HG03097 (cell line): Measurements from ENCODE around the gene MGAT4A.

Source experiments
- ATAC-seq: cut with Tn5 transposase; IDR thresholded peaks from one replicate; pipeline ENCODE4 v1.9.1; 2021; ENCODE audit not compliant: unreplicated experiment, low FRiP score

Gene MGAT4A

GRCh38 chr2:98731041-98731893 lies at the start of gene MGAT4A:
Gene MGAT4A (minus strand): TSS chr2:98731132. CDS start chr2:98726332, 4,800 bp downstream.
- ATAC-seq, result peak; percentile 75

DNA sequence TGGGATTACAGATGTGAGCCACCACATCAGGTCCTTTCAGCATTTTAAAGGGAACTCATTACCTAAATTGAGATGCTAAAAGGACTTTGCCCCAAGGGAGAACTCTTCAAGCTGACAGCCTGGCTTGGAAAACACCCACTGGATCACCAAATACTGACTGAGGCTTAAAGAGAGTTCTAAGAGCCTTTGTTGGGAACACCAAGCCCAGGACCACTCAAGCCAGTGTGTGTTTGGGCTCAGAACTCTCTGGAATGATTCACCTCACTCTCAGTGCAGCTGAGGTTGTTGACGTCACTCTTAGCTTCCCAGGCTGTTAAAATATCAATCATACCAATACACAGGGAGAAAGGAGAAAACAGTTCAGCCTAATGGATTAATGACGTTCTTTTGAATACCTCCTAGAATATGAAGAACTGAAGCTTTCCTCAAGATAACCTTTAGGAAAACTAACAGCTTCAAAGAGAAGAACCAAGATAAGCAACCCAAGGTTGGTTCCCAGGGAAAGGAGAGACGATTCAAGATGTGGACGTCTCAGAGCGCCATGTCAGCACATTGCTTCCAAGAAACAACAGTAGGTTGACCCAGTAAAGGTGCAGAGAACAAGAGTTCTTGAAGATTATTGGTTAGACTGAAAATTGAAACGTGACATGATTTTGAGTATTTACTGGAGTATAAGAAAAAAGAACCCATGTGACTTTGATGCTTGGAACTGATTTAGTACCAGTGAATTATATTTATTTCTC lies 48.0 kb upstream of the MGAT4A start:
- ATAC-seq, result no peak

DNA sequence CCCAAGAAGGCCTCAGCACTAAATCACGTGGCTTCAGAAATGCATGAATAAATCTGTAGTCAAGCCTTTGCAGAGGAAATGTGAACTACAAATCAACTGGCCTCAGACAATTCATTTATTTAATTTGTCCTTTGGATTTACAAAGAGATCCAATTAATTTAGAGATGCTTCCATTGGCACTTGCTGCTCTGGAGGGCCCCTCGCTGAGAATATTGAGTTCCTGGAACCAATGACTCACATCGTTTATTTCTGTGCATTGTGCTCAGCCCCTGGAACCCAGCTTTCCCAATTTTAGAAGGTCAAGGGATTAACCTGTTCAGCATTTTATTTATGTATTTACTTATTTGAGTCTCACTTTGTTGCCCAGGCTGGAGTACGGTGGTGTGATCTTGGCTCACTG lies 47.2 kb upstream of the MGAT4A start:
- ATAC-seq, result no peak

DNA sequence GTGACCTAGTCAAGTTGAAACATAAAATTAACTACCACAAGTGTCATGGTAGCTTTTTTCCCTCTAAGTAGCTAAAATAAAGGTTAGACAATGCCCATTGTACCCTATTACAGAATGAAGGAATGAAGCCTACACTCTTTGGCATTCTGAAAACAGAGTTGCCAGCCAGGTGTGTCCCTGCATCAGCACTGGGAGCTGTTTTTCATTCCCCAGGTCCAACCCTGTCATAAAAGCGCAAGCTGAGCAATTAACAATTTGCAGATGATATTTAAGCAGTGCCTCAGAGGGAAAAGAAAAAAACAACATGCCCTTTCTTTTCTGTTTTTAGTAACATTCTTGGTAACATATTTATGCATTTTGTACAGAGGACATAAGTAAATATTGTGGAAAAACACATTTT lies 46.8 kb upstream of the MGAT4A start:
- ATAC-seq, result no peak

DNA sequence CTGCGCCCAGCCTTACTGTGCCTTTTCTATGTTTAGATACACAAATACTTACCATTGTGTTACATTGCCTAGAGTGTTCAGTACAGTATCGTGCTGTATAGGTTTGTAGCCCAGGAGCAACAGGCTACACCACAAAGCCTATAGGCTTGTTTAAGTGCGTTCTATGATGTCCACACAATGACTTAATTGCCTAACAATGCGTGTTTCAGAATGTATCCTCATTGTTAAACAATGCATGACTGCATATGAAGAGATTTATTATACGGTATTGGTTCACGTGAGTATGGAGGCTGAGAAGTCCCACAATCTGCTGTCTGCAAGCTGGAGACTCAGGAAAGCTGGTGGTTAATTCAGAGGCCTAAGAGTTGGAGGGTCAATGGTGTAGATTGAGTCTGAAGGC lies 46.1 kb upstream of the MGAT4A start:
- ATAC-seq, result no peak

- ATAC-seq, result no peak
Measured at GRCh38 chr2:98776136-98776535, 45.2 kb upstream of the MGAT4A start.

GRCh38 chr2:98775146-98775986 lies 44.4 kb upstream of the MGAT4A start:
- ATAC-seq, result no peak

DNA sequence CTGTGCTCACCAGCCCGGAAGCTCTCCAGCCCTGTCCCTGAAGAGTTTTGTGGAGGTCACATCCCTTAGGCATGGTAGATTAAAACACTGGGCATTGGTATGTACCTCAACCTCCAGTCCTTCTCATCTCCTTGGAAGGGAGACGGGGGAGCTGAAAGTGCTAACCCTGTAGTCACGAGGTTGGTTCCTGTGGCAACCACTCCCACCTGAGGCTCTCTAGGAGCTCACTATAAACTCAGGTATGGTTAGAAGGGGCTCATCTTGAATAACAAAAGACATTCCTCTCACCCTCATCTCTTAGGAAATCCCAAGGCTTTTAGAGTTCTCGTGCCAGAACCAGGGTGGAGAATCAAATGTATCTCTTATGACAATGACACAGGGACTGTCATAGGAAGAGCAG lies 43.0 kb upstream of the MGAT4A start:
- no peak for ATAC-seq

DNA sequence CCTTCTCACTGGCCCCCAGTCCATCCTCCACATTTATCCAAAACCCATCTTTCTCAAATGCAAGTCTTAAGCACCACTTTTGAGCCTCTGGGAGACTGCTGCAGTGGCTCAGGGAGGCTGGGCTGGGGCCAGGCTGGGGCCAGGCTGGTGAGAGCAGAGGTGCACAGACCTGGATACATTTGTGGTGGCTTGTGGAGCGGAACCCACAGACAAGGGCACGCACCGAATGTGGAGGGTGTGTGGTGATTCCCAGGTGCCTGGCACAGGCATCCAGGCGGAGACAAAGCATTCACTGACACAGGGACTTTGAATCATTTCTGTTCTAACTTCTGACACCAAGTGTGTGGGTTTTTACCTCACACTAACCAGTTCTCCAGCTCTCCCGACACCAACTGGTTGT lies 42.2 kb upstream of the MGAT4A start:
- ATAC-seq, result no peak

DNA sequence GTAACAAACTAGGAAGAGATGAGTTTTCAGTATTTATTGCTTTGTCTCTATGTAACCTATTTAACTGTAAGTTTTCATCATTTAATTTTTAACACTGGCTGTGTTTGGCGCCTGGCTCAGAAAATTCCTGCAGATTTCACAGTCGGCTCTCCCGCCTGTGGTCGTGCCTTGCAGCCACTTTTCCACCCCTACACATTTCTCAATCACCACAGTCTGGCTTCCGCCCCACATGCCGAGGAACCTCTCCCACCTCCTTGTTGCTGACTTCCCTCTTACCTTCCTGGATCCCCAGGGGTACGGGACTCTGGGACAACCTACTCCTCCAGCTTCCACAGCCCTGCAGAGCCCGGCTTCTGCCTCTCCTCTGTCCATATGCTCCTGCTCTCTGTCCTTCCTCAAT lies 41.6 kb upstream of the MGAT4A start:
- no peak for ATAC-seq

DNA sequence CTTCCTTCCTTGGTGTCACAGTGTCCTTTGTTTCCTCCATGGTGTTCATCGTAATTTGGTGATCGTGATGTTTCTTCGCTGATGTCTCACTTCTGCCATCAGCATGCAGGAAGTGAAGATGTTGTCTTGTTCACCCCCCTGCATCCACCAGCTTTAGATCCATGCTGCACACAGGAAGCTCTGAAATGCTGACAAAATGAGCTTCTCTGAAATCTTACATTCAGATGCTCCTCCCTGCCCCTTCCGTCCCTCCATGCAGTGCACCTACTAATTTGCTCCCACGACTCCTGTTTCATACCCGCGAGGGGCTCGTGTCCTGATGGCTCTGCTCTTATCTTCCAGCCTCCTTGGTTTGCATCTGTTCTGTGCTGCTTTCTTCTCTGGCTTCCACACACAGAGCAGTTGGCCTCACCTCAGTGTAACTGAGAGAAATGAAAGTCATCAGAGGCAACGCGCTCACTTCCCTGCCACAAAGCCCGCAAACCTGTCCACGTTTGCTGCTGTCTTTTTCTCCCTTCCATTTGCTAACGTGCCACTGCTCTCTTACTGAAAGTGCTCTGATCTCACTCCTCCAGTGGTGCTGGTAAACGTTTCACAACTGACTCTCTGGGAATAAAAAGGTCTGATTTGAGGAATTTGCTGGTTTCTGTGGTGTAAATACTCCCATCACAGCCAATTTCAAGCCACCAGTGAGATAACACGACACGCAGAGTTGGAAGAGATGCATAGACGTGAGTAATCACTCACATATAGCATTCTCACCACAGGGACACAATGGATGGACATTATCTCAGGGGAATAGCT lies 41.0 kb upstream of the MGAT4A start:
- ATAC-seq, result no peak

DNA sequence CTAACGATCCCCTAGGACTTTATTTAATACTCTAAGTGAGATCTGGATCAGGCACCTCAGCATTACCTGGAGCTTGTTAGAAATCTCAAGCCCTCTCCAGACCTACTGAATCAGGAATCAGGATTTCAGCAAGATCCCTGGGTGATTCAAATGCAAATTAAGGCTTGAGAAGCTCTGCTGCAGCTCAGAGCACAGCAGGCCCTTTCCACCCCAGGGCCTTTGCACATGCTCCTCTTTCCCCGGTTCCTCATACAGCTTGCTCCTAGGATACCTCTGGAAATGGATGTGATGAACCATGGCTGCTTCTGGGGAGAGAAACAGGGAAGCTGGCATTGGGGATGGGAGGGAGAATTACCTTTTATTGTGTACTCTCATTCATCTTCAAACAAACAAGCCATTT lies 40.3 kb upstream of the MGAT4A start:
- no peak for ATAC-seq

GRCh38 chr2:98769784-98770183 lies 38.9 kb upstream of the MGAT4A start:
- ATAC-seq, result no peak

DNA sequence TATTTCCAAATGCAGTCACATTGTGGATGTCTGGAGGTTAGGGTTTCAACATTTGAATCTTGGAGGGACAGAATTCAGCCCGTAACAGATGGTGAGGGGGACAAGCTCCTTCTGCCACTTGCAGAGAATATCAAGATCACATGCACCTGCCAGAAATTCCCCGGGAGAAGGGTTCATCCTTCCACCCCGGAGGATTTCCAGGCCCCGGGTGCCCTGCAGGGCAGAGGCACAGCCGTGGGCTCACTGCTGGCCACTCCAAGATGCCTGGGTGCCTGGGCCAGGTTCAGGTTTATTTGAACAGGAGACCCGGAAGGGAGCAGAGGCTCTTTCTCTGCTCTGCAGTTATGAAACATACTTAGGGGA lies 38.2 kb upstream of the MGAT4A start:
- ATAC-seq, result no peak

DNA sequence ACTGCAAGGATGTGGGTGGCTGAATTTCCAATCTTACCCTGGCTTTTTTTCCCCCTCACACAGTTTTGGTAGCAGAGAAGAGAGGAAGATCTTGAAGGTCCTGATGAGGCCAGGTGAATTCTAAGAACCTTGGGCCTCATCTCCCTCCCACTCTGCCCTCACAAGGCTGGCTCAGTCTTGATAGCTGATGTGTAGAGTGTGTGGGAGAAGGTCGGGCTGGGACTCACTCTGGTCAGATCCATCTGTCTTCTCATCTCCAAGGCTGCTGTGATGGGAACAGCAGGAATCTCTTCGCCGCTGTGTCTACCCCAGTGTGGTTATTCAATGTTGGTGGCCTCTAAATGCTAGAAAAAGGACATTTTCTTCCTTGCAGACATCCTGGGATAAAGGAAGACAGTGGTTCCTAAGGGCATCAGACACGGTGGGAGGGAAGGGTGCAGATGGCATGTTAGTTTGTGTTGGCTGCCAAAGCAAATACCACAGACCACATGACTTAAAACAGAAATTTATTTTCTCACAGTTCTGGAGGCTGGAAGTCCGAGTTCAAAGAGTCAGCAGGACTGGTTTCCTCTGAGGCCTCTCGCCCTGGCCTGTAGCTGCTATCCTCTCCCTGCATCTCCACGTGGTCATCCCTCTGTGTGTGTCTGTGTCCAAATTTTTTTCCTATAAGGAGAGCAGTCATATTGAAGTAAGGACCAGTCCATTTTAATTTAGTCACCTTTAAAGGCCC lies 37.6 kb upstream of the MGAT4A start:
- no peak for ATAC-seq

DNA sequence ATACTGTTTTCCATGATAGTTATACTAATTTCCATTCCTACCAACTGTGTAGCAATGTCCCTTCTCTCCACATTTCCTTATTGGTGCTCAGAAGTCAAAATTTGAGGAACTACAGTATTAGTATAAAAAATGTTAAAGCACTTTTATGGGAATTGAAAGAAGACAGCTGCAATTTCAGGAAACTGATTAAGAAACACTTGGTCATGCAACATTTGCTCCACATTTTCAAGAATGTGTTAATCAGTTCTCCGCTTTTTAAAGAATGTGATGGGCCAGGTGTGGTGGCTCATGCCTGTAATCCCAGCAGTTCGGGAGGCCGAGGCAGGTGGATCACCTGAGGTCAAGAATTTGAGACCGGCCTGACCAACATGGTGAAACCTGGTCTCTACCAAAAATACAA lies 33.6 kb upstream of the MGAT4A start:
- no peak for ATAC-seq

- no peak for ATAC-seq
Measured at GRCh38 chr2:98763209-98763951, 32.4 kb upstream of the MGAT4A start.

DNA sequence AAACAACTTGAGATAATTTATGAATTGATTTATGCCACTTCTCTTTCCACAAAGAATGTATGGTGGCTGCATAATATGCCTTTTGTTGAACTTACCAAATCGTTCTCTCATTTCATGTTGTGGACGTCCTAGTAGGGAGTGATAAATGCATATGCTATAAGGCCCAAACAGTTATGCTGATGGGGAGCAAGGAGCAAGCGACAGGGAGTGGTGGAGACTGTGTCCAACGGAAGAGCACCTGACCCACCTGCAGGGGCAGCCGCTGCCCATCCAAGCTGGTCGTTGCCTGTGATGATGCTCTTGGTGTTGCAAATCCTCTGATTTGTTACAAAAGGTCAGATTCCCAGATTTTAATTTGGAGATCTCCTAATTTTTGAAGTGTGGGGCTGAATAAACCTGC lies 31.0 kb upstream of the MGAT4A start:
- no peak for ATAC-seq

- no peak for ATAC-seq
Measured at GRCh38 chr2:98761267-98761781, 30.4 kb upstream of the MGAT4A start.
